Activated CD4-positive, CD25-positive, alpha-beta regulatory T cell treated with anti-CD3 and anti-CD28 coated beads, Interleukin-2, amount 50 U/mL, for 72 hours (primary cell): ENCODE results near the gene CAPN9.
"Not testable (repeated sequence)": the region's sequence is repeated elsewhere in the genome, so short reads cannot be mapped to it uniquely, and the experiment has no call there.

Experiments used
- DNase-seq: peaks from one replicate; pipeline ENCODE4 v3.0.0; 2021

The CAPN9 gene

GRCh38 chr1:230747127-230747730 is at the start of gene CAPN9:
Gene CAPN9 (plus strand): TSS chr1:230747388. CDS start chr1:230747497, 109 bp downstream.
- DNase-seq, result no peak

DNA sequence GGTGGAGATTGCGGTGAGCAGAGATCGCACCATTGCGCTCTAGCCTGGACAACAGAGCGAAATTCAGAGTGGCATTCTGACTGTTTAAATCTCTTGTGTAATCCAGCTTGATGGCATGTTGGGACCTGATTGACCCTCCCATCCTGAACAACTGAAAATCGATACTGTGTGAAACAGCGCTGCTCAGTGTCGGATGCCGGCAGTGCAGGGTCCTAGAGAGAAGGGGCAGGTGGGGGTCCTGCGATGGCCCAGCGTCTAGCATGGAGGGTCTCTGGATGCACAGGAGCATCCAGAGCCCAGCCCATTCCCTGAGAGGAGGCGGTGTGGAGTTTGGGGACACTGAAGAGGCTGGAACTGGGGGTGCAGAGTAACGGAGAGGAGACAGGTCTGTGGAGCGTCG is 49.1 kb upstream of the CAPN9 start:
- no peak for DNase-seq

DNA sequence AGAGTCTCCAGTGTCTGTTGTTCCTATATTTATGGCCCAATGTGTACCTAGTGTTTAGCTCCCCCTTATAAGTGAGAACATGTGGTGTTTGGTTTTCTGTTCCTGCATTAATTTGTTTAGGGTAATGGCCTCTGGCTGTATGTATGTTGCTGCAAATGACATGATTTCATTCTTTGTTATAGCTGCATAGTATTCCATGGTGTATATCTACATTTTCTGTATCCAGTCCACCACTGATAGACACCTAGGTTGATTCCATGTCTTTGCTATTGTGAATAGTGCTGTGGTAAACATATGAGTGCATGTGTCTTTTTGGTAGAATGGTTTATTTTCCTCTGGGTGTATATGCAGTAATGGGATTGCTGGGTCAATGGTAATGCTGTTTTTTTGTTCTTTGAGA is 48.2 kb upstream of the CAPN9 start:
- DNase-seq, result not testable (repeated sequence)

GRCh38 chr1:230699716-230700115 is 47.5 kb upstream of the CAPN9 start:
- no peak for DNase-seq

DNA sequence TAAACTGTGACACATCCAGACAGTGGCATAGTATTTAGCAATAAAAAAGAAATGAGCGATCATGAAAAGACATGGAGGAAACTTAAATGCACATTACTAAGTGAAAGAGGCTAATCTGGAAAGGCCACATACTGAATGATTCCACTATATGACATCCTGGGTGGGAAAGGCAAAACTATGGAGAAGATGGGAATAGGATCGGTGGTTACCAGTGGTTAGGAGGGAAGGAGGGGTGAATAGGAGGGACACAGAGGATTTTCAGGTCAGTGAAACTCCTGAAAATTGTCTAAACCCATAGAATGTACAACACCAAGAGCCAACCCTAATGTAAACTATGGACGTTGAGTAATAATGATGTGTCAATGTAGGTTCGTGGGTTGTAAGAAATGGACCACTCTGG is 47.1 kb upstream of the CAPN9 start:
- DNase-seq, result no peak

- no peak for DNase-seq
These were observed 45.8 kb upstream of the CAPN9 start for GRCh38 chr1:230701434-230701833.

- no peak for DNase-seq
These were observed 45.1 kb upstream of the CAPN9 start for GRCh38 chr1:230701895-230702768.

- DNase-seq, result no peak
These were observed 44.1 kb upstream of the CAPN9 start for GRCh38 chr1:230702934-230703678.

GRCh38 chr1:230703679-230704385 is 43.4 kb upstream of the CAPN9 start:
- DNase-seq, result no peak

DNA sequence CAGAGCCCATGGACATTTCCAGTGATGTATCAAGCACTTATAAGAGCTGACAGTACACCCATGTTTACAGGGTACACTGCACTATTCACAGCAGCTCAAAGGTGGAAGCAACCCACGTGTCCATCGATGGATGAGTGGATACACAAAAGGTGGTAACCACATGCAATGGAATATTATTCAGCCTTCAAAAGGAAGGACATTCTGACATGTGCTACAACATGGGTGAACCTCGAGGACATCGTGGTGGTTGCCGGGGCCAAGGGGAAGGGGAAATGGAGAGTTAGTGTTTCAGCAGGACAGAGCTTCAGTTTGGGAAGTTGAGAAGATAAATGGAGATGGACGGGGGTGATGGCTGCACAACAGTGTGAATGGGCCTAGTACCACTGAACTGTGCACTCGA is 42.4 kb upstream of the CAPN9 start:
- no peak for DNase-seq

- DNase-seq, result no peak
These were observed 41.7 kb upstream of the CAPN9 start for GRCh38 chr1:230705289-230706019.

- no peak for DNase-seq
These were observed 41.0 kb upstream of the CAPN9 start for GRCh38 chr1:230706020-230706699.

DNA sequence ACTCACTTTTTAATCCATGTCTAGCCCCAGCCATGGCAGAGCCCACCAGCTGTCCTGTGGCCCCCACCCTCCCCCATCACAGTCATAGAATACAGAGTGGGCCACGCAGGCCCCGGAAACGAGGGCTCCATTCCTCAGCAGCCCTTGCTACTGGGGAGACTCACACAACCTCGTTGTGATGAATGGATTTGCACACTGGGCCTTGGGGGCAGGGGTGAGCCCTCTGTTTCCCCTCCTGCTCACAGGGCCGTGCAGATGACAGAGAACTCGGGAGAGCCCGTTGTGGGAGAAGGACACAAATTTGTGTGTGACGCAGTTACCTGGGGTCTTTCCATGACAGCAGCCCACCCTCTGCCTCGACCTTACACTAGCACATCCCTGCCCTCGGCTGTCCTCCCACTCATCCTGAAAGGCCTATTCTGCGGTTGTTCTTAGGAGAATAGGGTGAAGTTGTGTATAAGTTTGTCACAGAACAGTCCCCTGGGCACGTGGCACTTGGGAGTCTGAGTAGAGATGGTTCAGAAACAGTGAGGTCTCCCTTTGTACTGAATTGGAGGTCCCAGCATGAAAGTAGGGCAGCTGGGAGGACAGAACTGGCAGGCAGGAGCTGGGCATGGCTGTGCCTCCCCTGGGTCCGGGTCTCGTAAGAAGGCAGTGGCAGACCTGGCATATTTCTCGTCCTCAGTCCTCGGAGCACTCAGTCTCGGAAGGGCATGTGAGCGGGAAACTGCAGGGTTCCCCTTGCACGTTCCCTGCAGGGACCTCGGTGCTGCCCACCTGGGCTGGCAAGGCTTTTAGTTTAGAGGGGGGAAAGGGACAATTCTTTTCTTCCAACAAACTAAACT is 40.1 kb upstream of the CAPN9 start:
- DNase-seq, result no peak

DNA sequence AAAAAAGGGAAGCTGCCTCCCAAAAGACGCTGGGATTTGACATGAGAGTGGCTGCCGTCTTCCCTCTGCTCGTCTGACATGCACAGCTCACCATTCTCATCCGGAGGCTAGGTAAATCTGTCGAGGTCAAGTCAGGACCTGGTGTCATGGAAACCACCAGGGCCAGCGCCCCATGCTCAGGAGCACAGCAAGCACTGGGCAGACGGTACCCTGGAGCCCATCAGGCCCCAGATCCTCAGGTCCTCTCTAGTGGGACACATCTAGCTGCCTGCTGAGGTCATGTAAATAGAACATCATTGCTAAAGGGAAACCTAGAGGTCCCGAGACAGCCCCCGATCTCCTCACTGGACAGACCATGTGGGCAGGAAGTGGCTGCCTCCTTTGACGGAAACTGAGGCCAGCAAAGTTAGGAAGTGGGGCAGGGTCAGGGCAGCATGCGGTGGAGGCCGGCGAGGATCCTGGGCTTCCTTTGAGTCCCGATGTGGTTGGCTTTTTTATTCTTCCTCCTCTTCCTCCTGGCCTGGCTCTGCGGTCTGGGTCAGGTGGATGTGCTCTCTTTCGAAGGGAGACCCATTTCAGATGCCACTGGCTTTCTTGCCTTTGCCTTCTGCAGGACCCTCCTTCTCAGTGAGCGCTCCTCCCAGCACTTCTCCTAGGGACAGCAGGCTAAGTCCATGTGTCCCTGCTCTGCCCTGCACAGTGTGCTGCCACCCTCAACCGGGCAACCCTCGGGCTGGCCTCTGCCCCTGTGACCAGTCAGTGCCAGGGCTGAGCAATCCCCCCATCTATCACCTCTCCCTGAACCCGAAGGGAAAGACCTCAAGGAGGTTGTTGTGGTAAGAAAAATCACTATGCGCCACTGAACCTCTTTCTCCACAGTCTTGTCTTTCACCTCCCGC is 39.2 kb upstream of the CAPN9 start:
- no peak for DNase-seq

- no peak for DNase-seq
These were observed 38.3 kb upstream of the CAPN9 start for GRCh38 chr1:230708631-230709580.

GRCh38 chr1:230709619-230710542 is 37.3 kb upstream of the CAPN9 start:
- DNase-seq, result no peak

DNA sequence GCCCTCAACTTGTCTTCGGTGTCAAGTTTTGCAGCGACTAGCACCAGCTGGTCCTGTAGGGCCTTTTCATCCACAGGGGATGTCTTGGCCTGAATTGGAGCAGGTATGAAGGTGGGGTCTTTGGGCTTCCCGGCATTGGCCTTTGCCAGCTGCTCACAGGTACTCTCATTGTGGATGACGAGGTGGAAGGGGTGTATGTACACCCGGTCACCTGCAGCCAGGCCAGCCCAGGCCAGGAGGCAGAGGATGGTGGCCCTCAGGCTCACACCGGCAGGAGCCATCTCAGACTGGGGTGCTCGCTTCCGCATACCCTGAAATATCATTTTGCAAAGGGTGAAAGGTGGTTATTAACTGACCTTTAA is 36.7 kb upstream of the CAPN9 start:
- DNase-seq, result no peak
